GM12878 (cell line): ENCODE measurements around the gene ZCCHC18. TPM values are rescaled to one million over a fixed set of nuclear protein-coding genes. Genes with fewer than 3 reads are reported as not detected.

ENCODE experiments used
- HCFC1 ChIP-seq: fragments of 150-350 bp; IDR thresholded peaks from 2 replicates; pipeline ENCODE4 v1.6.1; 2014; ENCODE audit warnings: low read length
- HDAC2 ChIP-seq: fragments of 200-600 bp; sonication (generic); IDR thresholded peaks from 2 replicates; pipeline ENCODE4 v1.6.1; 2017
- HDAC6 ChIP-seq: fragments of 200-600 bp; sonication (generic); IDR thresholded peaks from one replicate; pipeline ENCODE4 v1.8.0; 2017; ENCODE audit warnings: antibody characterized with exemption; ENCODE audit not compliant: unreplicated experiment
- IKZF1 ChIP-seq: fragments of 450-650 bp; conservative IDR thresholded peaks from 2 replicates; pipeline ENCODE4 v1.6.1; 2017; ENCODE audit warnings: antibody characterized with exemption, mild to moderate bottlenecking
- IKZF2 ChIP-seq, 2 experiments: fragments of 450-650 bp; IDR thresholded peaks; 2 replicates each; pipeline ENCODE4 v1.6.1; 2017; ENCODE audit warnings: mild to moderate bottlenecking in 2 of 2, moderate library complexity in 2 of 2
- MEF2B ChIP-seq: fragments of 450-650 bp; IDR thresholded peaks from 2 replicates; pipeline ENCODE4 v1.6.1; 2018; ENCODE audit warnings: mild to moderate bottlenecking, moderate library complexity; ENCODE audit not compliant: partially characterized antibody, poor library complexity, severe bottlenecking
- NFYA ChIP-seq: IDR thresholded peaks from 2 replicates; pipeline ENCODE4 v1.6.1; 2011; ENCODE audit warnings: low read depth, mild to moderate bottlenecking, low read length, improper control_type of control experiment, borderline replicate concordance
- NR2C1 ChIP-seq: fragments of 450-650 bp; IDR thresholded peaks from 2 replicates; pipeline ENCODE4 v1.6.1; 2017; ENCODE audit warnings: antibody characterized with exemption, mild to moderate bottlenecking, moderate library complexity
- PBX3 ChIP-seq: IDR thresholded peaks from 2 replicates; pipeline ENCODE4 v1.6.1; 2011; ENCODE audit warnings: mild to moderate bottlenecking, low read depth, low read length, moderate library complexity; ENCODE audit not compliant: insufficient replicate concordance
- USF2 ChIP-seq: IDR thresholded peaks from 2 replicates; pipeline ENCODE4 v1.6.1; 2011; ENCODE audit warnings: low read depth, low read length, improper control_type of control experiment, borderline replicate concordance
- ZBED1 ChIP-seq: IDR thresholded peaks from 2 replicates; pipeline ENCODE4 v1.6.1; 2016; ENCODE audit warnings: borderline replicate concordance
- polyA plus RNA-seq, 11 experiments: library from polyadenylated mRNA; depleted of rRNA in 4 of 11; unstranded in 6 of 11; stranded (reverse) in 5 of 11; fragments of >200 nt; fragmentation: Nextera tagmentation in 4 of 11; fragmentation: Illumina TruSeq in 1 of 11; extraction: Ambion mirVana in 4 of 11; extraction: Trizol in 1 of 11; gene quantifications; 1 replicate in 1 of 11; 2 replicates in 10 of 11; pipeline versions ENCODE4 v1.2.1 to v1.2.3, GENCODE V29; 2011 to 2016; ENCODE audit warnings: inconsistent platforms in 2 of 11, missing spikeins in 2 of 11, low read depth in 1 of 11
- total RNA-seq, 4 experiments: library from RNA; depleted of rRNA in 3 of 4; stranded (reverse); fragments of >200 nt in 3 of 4; fragmentation: Illumina TruSeq in 1 of 4; extraction: Trizol in 1 of 4; gene quantifications; 2 replicates each; pipeline versions ENCODE4 v1.2.1 to v1.2.3, GENCODE V29; 2013 to 2021

The ZCCHC18 gene
- total and polyA plus RNA-seq, 10 of the 15 experiments (the other 5 are each of a cell fraction or from before 2014, with no cell fraction given): 1.0 to 4.2 (median 2.3) TPM

GRCh38 chrX:104156630-104157529 is 44.6 kb downstream of the ZCCHC18 start, which contains the start of gene SLC25A53 (continued):
- TF ChIP-seq MEF2B (peak; percentile 45), USF2 (no peak), ZBED1 (no peak; the same call in 1 of the 2 replicates), PBX3 (no peak), HDAC6 (no peak), NR2C1 (peak; percentile 94), IKZF1 (peak; percentile 95), IKZF2 (IDR thresholded peaks at IDR 0.05) (peak in 1 of 2 experiments; percentile 61; a peak in 2 of 4 replicates), HCFC1 (peak; percentile 80), NFYA (no peak), HDAC2 (no peak)

Other genes with a start within 250 kb of the ZCCHC18 start
- gene TMSB15B, start 149.9 kb upstream of the ZCCHC18 start, total RNA-seq (2014; rRNA removed): 10.4 and 12.2 TPM in 2 replicates
- 8.8 and 10.0 TPM in 2 replicates for gene TMSB15B, start 149.9 kb upstream of the ZCCHC18 start, total RNA-seq (2014; rRNA removed; fragmentation: Illumina TruSeq; extraction: Trizol)
- gene TMSB15B, start 149.9 kb upstream of the ZCCHC18 start, total RNA-seq (2021): 10.3 and 13.9 TPM in 2 replicates
- gene TMSB15B, start 149.9 kb upstream of the ZCCHC18 start, polyA plus RNA-seq (2011; rRNA removed): 22.4 and 27.2 TPM in 2 replicates
- gene TMSB15B, start 149.9 kb upstream of the ZCCHC18 start, polyA plus RNA-seq (2014; fragmentation: Illumina TruSeq; extraction: Trizol): 12.2 and 16.1 TPM in 2 replicates
- gene TMSB15B, start 149.9 kb upstream of the ZCCHC18 start, polyA plus RNA-seq (2014; fragmentation: Nextera tagmentation; extraction: Ambion mirVana): 10 to 100 TPM; 38.6 to 45.2 TPM
- 9.9 and 10.0 TPM in 2 replicates for gene TMSB15B, start 149.9 kb upstream of the ZCCHC18 start, polyA plus RNA-seq (2014; rRNA removed)
- 10 to 100 TPM; 27.5 to 35.2 TPM for gene TMSB15B, start 149.9 kb upstream of the ZCCHC18 start, polyA plus RNA-seq (2016; fragmentation: Nextera tagmentation; extraction: Ambion mirVana)
- not detected in 2 replicates for gene H2BW1, start 98.8 kb upstream of the ZCCHC18 start, total RNA-seq (2014; rRNA removed)
- not detected in 2 replicates for gene H2BW1, start 98.8 kb upstream of the ZCCHC18 start, total RNA-seq (2014; rRNA removed; fragmentation: Illumina TruSeq; extraction: Trizol)
- not detected in 2 replicates for gene H2BW1, start 98.8 kb upstream of the ZCCHC18 start, total RNA-seq (2021)
- gene H2BW1, start 98.8 kb upstream of the ZCCHC18 start, polyA plus RNA-seq (2011; rRNA removed): not detected in 2 replicates
- not detected in 2 replicates for gene H2BW1, start 98.8 kb upstream of the ZCCHC18 start, polyA plus RNA-seq (2014; fragmentation: Illumina TruSeq; extraction: Trizol)
- gene H2BW1, start 98.8 kb upstream of the ZCCHC18 start, polyA plus RNA-seq (2014; fragmentation: Nextera tagmentation; extraction: Ambion mirVana): not detected
- not detected in 2 replicates for gene H2BW1, start 98.8 kb upstream of the ZCCHC18 start, polyA plus RNA-seq (2014; rRNA removed)
- not detected for gene H2BW1, start 98.8 kb upstream of the ZCCHC18 start, polyA plus RNA-seq (2016; fragmentation: Nextera tagmentation; extraction: Ambion mirVana)
- gene H2BW2, start 72.6 kb upstream of the ZCCHC18 start, total RNA-seq (2014; rRNA removed): not detected in 2 replicates
- not detected in 2 replicates for gene H2BW2, start 72.6 kb upstream of the ZCCHC18 start, total RNA-seq (2014; rRNA removed; fragmentation: Illumina TruSeq; extraction: Trizol)
- gene H2BW2, start 72.6 kb upstream of the ZCCHC18 start, total RNA-seq (2021): not detected in 2 replicates
- gene H2BW2, start 72.6 kb upstream of the ZCCHC18 start, polyA plus RNA-seq (2011; rRNA removed): not detected in 2 replicates
- not detected in 2 replicates for gene H2BW2, start 72.6 kb upstream of the ZCCHC18 start, polyA plus RNA-seq (2014; fragmentation: Illumina TruSeq; extraction: Trizol)
- not detected for gene H2BW2, start 72.6 kb upstream of the ZCCHC18 start, polyA plus RNA-seq (2014; fragmentation: Nextera tagmentation; extraction: Ambion mirVana)
- gene H2BW2, start 72.6 kb upstream of the ZCCHC18 start, polyA plus RNA-seq (2014; rRNA removed): not detected in 2 replicates
- not detected for gene H2BW2, start 72.6 kb upstream of the ZCCHC18 start, polyA plus RNA-seq (2016; fragmentation: Nextera tagmentation; extraction: Ambion mirVana)
- 5.5 and 10.6 TPM in 2 replicates for gene TMSB15C, start 36.3 kb upstream of the ZCCHC18 start, total RNA-seq (2014; rRNA removed)
- gene TMSB15C, start 36.3 kb upstream of the ZCCHC18 start, total RNA-seq (2014; rRNA removed; fragmentation: Illumina TruSeq; extraction: Trizol): 8.4 and 8.7 TPM in 2 replicates
- gene TMSB15C, start 36.3 kb upstream of the ZCCHC18 start, total RNA-seq (2021): 3.9 and 5.6 TPM in 2 replicates
- 10.1 and 14.0 TPM in 2 replicates for gene TMSB15C, start 36.3 kb upstream of the ZCCHC18 start, polyA plus RNA-seq (2011; rRNA removed)
- gene TMSB15C, start 36.3 kb upstream of the ZCCHC18 start, polyA plus RNA-seq (2014; fragmentation: Illumina TruSeq; extraction: Trizol): 7.1 and 13.4 TPM in 2 replicates
- gene TMSB15C, start 36.3 kb upstream of the ZCCHC18 start, polyA plus RNA-seq (2014; fragmentation: Nextera tagmentation; extraction: Ambion mirVana): 1 to 10 TPM; 1.1 to 2.5 TPM
- gene TMSB15C, start 36.3 kb upstream of the ZCCHC18 start, polyA plus RNA-seq (2014; rRNA removed): 4.8 and 5.1 TPM in 2 replicates
- 1 to 10 TPM in 1 of 2 experiments, under 1 TPM in 1; 0.69 to 1.2 TPM for gene TMSB15C, start 36.3 kb upstream of the ZCCHC18 start, polyA plus RNA-seq (2016; fragmentation: Nextera tagmentation; extraction: Ambion mirVana)
- 7.5 and 8.9 TPM in 2 replicates for gene SLC25A53, start 44.5 kb downstream of the ZCCHC18 start, total RNA-seq (2014; rRNA removed)
- 6.7 and 7.9 TPM in 2 replicates for gene SLC25A53, start 44.5 kb downstream of the ZCCHC18 start, total RNA-seq (2014; rRNA removed; fragmentation: Illumina TruSeq; extraction: Trizol)
- 5.5 and 5.6 TPM in 2 replicates for gene SLC25A53, start 44.5 kb downstream of the ZCCHC18 start, total RNA-seq (2021)
- 11.4 and 13.9 TPM in 2 replicates for gene SLC25A53, start 44.5 kb downstream of the ZCCHC18 start, polyA plus RNA-seq (2011; rRNA removed)
- 9.4 and 10.1 TPM in 2 replicates for gene SLC25A53, start 44.5 kb downstream of the ZCCHC18 start, polyA plus RNA-seq (2014; fragmentation: Illumina TruSeq; extraction: Trizol)
- 1 to 10 TPM; 4.1 to 5.0 TPM for gene SLC25A53, start 44.5 kb downstream of the ZCCHC18 start, polyA plus RNA-seq (2014; fragmentation: Nextera tagmentation; extraction: Ambion mirVana)
- 8.3 and 10.2 TPM in 2 replicates for gene SLC25A53, start 44.5 kb downstream of the ZCCHC18 start, polyA plus RNA-seq (2014; rRNA removed)
- gene SLC25A53, start 44.5 kb downstream of the ZCCHC18 start, polyA plus RNA-seq (2016; fragmentation: Nextera tagmentation; extraction: Ambion mirVana): 1 to 10 TPM; 6.6 to 7.3 TPM
- 9.3 and 12.6 TPM in 2 replicates for gene FAM199X, start 53.9 kb downstream of the ZCCHC18 start, total RNA-seq (2014; rRNA removed)
- gene FAM199X, start 53.9 kb downstream of the ZCCHC18 start, total RNA-seq (2014; rRNA removed; fragmentation: Illumina TruSeq; extraction: Trizol): 9.1 and 9.4 TPM in 2 replicates
- gene FAM199X, start 53.9 kb downstream of the ZCCHC18 start, total RNA-seq (2021): 9.6 and 9.9 TPM in 2 replicates
- 8.9 and 14.8 TPM in 2 replicates for gene FAM199X, start 53.9 kb downstream of the ZCCHC18 start, polyA plus RNA-seq (2011; rRNA removed)
- 8.6 and 10.4 TPM in 2 replicates for gene FAM199X, start 53.9 kb downstream of the ZCCHC18 start, polyA plus RNA-seq (2014; fragmentation: Illumina TruSeq; extraction: Trizol)
- gene FAM199X, start 53.9 kb downstream of the ZCCHC18 start, polyA plus RNA-seq (2014; fragmentation: Nextera tagmentation; extraction: Ambion mirVana): 1 to 10 TPM; 2.4 to 2.7 TPM
- 5.9 and 7.3 TPM in 2 replicates for gene FAM199X, start 53.9 kb downstream of the ZCCHC18 start, polyA plus RNA-seq (2014; rRNA removed)
- 10 to 100 TPM in 1 of 2 experiments, 1 to 10 TPM in 1; 9.7 to 10.9 TPM for gene FAM199X, start 53.9 kb downstream of the ZCCHC18 start, polyA plus RNA-seq (2016; fragmentation: Nextera tagmentation; extraction: Ambion mirVana)
- gene ESX1, start 142.4 kb downstream of the ZCCHC18 start, total RNA-seq (2014; rRNA removed): not detected in 2 replicates
- not detected in 2 replicates for gene ESX1, start 142.4 kb downstream of the ZCCHC18 start, total RNA-seq (2014; rRNA removed; fragmentation: Illumina TruSeq; extraction: Trizol)
- gene ESX1, start 142.4 kb downstream of the ZCCHC18 start, total RNA-seq (2021): not detected in 2 replicates
- not detected in 2 replicates for gene ESX1, start 142.4 kb downstream of the ZCCHC18 start, polyA plus RNA-seq (2011; rRNA removed)
- not detected in 2 replicates for gene ESX1, start 142.4 kb downstream of the ZCCHC18 start, polyA plus RNA-seq (2014; fragmentation: Illumina TruSeq; extraction: Trizol)
- not detected for gene ESX1, start 142.4 kb downstream of the ZCCHC18 start, polyA plus RNA-seq (2014; fragmentation: Nextera tagmentation; extraction: Ambion mirVana)
- not detected in 2 replicates for gene ESX1, start 142.4 kb downstream of the ZCCHC18 start, polyA plus RNA-seq (2014; rRNA removed)
- gene ESX1, start 142.4 kb downstream of the ZCCHC18 start, polyA plus RNA-seq (2016; fragmentation: Nextera tagmentation; extraction: Ambion mirVana): not detected